Immature natural killer cell (primary cell): ENCODE data around the gene CHAF1B. TPM values are rescaled to one million over a fixed set of nuclear protein-coding genes. Genes with fewer than 3 reads are reported as not detected.
"Not testable (repeated sequence)": the region's sequence is repeated elsewhere in the genome, so short reads cannot be mapped to it uniquely, and the experiment has no call there.

ENCODE experiments used
- DNase-seq, 3 donors: peaks; one replicate each; pipeline ENCODE4 v3.0.0; 2022; ENCODE audit warnings: mixed read lengths in 1 of 3
- H3K27ac Mint-ChIP-seq, 6 donors: one replicate each; pipeline ENCODE4 v1.8.0; 2020; ENCODE audit warnings: mixed read lengths in 6 of 6, mild to moderate bottlenecking in 5 of 6, inconsistent platforms in 4 of 6, moderate library complexity in 3 of 6
- H3K27me3 Mint-ChIP-seq, 3 donors: one replicate each; pipeline ENCODE4 v1.8.0; 2020 to 2021; ENCODE audit warnings: low read depth in 3 of 3, mild to moderate bottlenecking in 3 of 3, mixed read lengths in 3 of 3, moderate library complexity in 3 of 3, inconsistent platforms in 1 of 3
- H3K36me3 Mint-ChIP-seq, 3 donors: one replicate each; pipeline ENCODE4 v1.8.0; 2020; ENCODE audit warnings: mixed read lengths in 3 of 3, inconsistent platforms in 2 of 3, mild to moderate bottlenecking in 2 of 3
- H3K4me1 Mint-ChIP-seq, 2 donors: one replicate each; pipeline ENCODE4 v1.8.0; 2020; ENCODE audit warnings: inconsistent platforms in 2 of 2, mild to moderate bottlenecking in 2 of 2, mixed read lengths in 2 of 2, moderate library complexity in 1 of 2
- H3K4me3 Mint-ChIP-seq, 5 donors: one replicate each; pipeline ENCODE4 v1.8.0; 2020; ENCODE audit warnings: mild to moderate bottlenecking in 5 of 5, mixed read lengths in 5 of 5, inconsistent platforms in 3 of 5, moderate library complexity in 3 of 5
- H3K9me3 Mint-ChIP-seq, 6 donors: one replicate each; pipeline ENCODE4 v1.8.0; 2020; ENCODE audit warnings: mild to moderate bottlenecking in 6 of 6, mixed read lengths in 6 of 6, inconsistent platforms in 4 of 6, moderate library complexity in 3 of 6
- polyA plus RNA-seq, 3 donors: library from polyadenylated mRNA; unstranded; fragments of 300-500 nt; fragmentation: Illumina TruSeq; gene quantifications; one replicate each; pipeline ENCODE4 v1.2.3, GENCODE V29; 2021

Gene CHAF1B
- polyA plus RNA-seq, 3 donors from 2014 or later: 2.4 to 8.4 (median 3.0) TPM

DNA sequence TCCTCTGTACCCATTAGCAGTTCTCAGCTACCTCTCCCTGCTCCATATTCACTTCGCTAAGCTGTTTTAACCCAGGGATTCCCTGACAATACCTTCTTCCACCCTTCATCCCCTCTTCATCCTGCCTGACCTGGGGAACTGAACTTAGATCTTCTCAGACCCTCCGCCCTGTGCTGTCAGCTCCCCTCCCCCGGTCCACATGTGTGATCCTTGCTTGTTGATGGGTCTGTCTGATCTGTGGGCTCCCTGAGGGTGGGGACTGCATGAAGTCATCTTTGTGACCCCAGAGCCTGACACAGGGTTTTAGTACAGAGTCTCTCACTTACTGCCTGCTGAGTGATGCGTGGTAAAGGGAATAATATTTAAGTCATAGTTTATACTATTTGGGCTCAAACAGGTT, 11.8 kb downstream of the CHAF1B start:
- no peaks in the 10 kb centered on the region for H3K4me1 Mint-ChIP-seq
- no peak for DNase-seq
- peak overlapping the region in 1 of 6 donors; percentile 14 for H3K27ac Mint-ChIP-seq
- H3K4me3 Mint-ChIP-seq: no peak overlapping the region
- no peaks in the 10 kb centered on the region for H3K9me3 Mint-ChIP-seq
- H3K36me3 Mint-ChIP-seq: peaks cover 10 to 33% (median 28%) of the 10 kb centered on the region in 3 donors
- H3K27me3 Mint-ChIP-seq: peaks cover 0 to 2% (median 0%) of the 10 kb centered on the region in 3 donors

DNA sequence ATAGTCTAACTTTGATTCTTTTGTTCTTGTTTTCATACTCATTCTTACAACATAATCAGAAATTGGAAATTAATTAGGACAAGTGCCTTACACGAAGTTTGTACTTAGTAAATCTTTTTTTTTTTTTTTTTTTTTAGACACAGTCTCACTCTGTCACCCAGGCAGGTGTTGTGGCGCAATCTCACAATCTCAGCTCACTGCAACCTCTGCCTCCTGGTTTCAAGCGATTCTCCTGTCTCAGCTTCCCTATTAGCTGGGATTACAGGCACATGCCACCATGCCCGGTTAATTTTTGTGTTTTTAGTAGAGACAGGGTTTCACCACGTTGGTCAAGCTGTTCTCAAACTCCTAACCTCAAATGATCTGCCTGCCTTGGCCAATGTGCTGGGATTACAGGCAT, 12.4 kb downstream of the CHAF1B start:
- peaks cover 1 to 5% of the 10 kb centered on the region in 2 donors for H3K4me1 Mint-ChIP-seq
- H3K27ac Mint-ChIP-seq: no peak overlapping the region
- peaks cover 10 to 29% (median 28%) of the 10 kb centered on the region in 3 donors for H3K36me3 Mint-ChIP-seq
- peaks cover 0 to 2% (median 0%) of the 10 kb centered on the region in 3 donors for H3K27me3 Mint-ChIP-seq
- no peak for DNase-seq
- no peaks in the 10 kb centered on the region for H3K9me3 Mint-ChIP-seq
- H3K4me3 Mint-ChIP-seq: no peak overlapping the region

DNA sequence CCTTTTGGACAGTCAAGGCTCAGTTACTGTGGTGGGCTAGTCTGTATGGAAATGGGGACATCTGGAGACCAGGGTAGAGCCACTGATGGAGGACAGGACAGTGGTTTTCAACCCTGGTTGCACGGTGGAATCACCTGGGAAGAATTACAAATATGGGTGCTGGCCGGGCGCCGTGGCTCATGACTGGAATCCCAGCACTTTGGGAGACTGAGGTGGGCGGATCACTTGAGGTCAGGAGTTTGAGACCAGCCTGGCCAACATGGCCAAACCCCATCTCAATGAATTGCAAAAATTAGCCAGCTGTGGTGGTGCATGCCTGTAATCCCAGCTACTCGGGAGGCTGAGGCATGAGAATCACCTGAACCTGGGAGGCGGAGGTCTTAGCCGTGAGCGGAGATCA, 14.5 kb downstream of the CHAF1B start:
- not testable (repeated sequence) for H3K27me3 Mint-ChIP-seq, DNase-seq, H3K27ac Mint-ChIP-seq, H3K4me3 Mint-ChIP-seq, H3K9me3 Mint-ChIP-seq
- Mint-ChIP-seq H3K4me1 (peaks cover 7 to 18% of the 10 kb centered on the region in 2 donors), H3K36me3 (peaks cover 6 to 34% (median 23%) of the 10 kb centered on the region in 3 donors)

DNA sequence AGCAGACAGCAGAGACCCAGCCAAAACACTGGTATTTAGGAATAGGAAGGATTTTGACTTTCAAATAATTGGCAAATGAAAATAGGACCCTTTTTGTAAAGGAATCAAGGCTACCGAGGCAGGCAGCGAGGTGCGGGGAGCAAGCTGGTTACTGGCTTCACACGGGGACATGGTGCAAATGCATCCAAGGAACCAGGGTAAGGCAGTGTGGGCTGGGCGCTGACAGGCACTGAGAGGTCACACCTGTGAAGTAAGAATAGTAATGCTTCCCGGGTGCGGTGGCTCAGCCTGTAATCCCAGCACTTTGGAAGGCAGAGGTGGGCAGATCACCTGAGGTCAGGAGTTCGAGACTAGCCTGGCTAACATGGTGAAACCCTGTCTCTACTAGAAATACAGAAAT, 15.5 kb downstream of the CHAF1B start:
- H3K4me1 Mint-ChIP-seq: peaks cover 9 to 18% of the 10 kb centered on the region in 2 donors
- no peak overlapping the region for H3K27ac Mint-ChIP-seq
- H3K27me3 Mint-ChIP-seq: peaks cover 0 to 1% (median 0%) of the 10 kb centered on the region in 3 donors
- H3K36me3 Mint-ChIP-seq: peaks cover 6 to 30% (median 26%) of the 10 kb centered on the region in 3 donors
- no peak overlapping the region for H3K4me3 Mint-ChIP-seq
- DNase-seq: no peak
- no peaks in the 10 kb centered on the region for H3K9me3 Mint-ChIP-seq

DNA sequence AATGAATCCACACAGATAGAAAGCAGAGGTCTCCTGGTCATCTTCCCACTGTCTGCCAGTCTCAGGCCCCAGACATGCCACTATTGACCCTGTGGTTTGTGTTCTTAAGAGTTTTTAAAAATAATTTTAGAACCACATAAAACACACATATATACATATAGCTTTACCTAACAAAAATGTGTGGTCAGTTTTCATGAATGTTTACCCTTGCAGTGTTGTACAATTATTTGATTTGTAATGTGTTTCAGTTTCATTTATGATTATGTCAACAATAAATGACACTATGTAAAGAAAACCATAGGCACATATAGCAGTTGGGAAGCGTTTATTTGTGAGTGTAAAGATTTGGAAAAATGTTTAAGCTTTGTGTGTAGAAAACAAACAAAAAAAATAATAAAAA, 17.1 kb downstream of the CHAF1B start:
- Mint-ChIP-seq H3K36me3 (peaks cover 2 to 25% (median 23%) of the 10 kb centered on the region in 3 donors), H3K9me3 (no peaks in the 10 kb centered on the region), H3K4me3 (no peak overlapping the region), H3K27me3 (peaks cover 0 to 1% (median 0%) of the 10 kb centered on the region in 3 donors), H3K4me1 (peaks cover 9 to 18% of the 10 kb centered on the region in 2 donors), H3K27ac (no peak overlapping the region)
- no peak for DNase-seq

DNA sequence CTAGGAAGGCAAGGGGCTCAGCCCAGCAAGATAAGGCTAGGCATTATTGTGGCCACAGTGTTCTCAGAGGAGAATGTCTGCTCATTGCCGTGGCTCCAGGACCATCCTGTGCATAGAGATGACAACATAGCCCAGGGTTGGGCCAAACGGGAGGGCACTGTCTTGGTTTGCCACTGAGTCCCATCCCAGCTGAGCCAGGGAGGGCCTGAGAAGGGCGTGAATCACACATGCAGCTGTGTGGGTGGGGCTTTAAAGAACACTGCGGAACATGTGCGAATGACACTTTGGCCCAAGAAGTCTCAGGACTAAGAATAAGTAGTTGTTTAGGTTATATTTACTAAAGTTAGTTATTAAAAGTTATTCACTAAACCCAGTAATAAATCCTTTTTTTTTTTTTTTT, 18.5 kb downstream of the CHAF1B start:
- Mint-ChIP-seq H3K9me3 (no peaks in the 10 kb centered on the region), H3K4me3 (peak overlapping the region; percentile 47 to 77 (median 71)), H3K36me3 (peaks cover 4 to 34% (median 28%) of the 10 kb centered on the region in 3 donors), H3K4me1 (peaks cover 9 to 18% of the 10 kb centered on the region in 2 donors), H3K27ac (peak overlapping the region in 5 of 6 donors; percentile 20 to 82 (median 67)), H3K27me3 (peaks cover 0 to 1% (median 0%) of the 10 kb centered on the region in 3 donors)
- peak; percentile 29 to 42 (median 38) for DNase-seq

DNA sequence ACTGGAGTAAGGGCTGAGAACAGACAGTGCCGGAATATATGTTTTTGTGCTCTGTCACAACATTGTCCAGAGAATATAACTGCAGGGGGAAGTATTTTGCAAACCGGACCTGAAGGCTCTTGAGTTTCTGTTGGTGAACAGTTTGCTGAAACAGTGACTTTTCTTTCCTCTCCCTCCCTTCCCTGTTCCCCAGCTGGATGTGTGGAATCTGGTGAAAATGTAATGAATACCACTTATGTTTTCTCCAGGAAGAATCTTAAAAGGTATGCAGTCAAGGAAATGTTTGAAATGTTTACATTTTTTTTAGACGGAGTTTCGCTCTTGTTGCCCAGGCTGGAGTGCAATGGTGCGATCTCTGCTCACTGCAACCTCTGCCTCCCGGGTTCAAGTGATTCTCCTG, 23.4 kb downstream of the CHAF1B start:
- H3K9me3 Mint-ChIP-seq: no peaks in the 10 kb centered on the region
- H3K27ac Mint-ChIP-seq: no peak overlapping the region

DNA sequence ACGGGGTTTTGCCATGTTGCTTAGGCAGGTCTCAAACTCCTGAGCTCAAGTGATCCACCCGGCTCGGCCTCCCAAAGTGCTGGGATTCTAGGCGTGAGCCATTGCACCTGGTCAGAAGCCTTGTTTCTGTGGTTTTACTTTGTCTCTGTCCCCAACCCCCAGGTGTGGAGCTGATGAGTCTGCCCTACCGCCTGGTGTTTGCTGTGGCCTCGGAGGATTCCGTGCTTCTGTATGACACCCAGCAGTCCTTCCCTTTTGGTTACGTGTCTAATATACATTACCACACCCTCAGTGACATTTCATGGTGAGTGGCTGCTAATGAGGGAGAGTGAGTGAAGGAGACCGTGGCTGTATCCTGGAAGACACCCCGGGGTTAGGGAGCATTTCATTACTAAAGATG, 26.1 kb downstream of the CHAF1B start:
- Mint-ChIP-seq H3K4me3 (no peak overlapping the region), H3K36me3 (peaks cover 16 to 60% (median 37%) of the 10 kb centered on the region in 3 donors), H3K9me3 (no peaks in the 10 kb centered on the region), H3K27me3 (peaks cover 0 to 4% (median 0%) of the 10 kb centered on the region in 3 donors), H3K4me1 (no peaks in the 10 kb centered on the region), H3K27ac (no peak overlapping the region)
- DNase-seq: no peak

More for the DNA sequence above, 23.4 kb downstream of the CHAF1B start:
- Mint-ChIP-seq H3K4me1 (peaks cover 4 to 5% of the 10 kb centered on the region in 2 donors), H3K4me3 (no peak overlapping the region), H3K36me3 (peaks cover 13 to 41% (median 29%) of the 10 kb centered on the region in 3 donors), H3K27me3 (no peaks in the 10 kb centered on the region)
- DNase-seq: no peak

DNA sequence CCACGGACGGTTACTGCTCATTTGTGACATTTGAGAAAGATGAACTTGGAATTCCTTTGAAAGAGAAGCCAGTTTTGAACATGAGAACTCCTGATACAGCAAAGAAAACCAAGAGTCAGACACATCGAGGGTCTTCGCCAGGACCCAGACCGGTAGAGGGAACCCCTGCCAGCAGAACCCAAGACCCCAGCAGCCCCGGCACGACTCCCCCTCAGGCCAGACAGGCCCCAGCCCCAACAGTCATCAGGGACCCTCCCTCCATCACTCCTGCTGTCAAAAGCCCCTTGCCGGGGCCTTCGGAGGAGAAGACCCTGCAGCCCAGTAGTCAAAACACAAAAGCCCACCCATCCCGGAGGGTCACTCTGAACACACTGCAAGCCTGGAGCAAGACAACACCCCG, 27.7 kb downstream of the CHAF1B start:
- no peaks in the 10 kb centered on the region for H3K4me1 Mint-ChIP-seq
- no peak overlapping the region for H3K4me3 Mint-ChIP-seq
- H3K27me3 Mint-ChIP-seq: peaks cover 0 to 7% (median 0%) of the 10 kb centered on the region in 3 donors
- H3K36me3 Mint-ChIP-seq: peaks cover 12 to 56% (median 26%) of the 10 kb centered on the region in 3 donors
- DNase-seq: no peak
- H3K9me3 Mint-ChIP-seq: no peaks in the 10 kb centered on the region
- H3K27ac Mint-ChIP-seq: peak overlapping the region in 1 of 6 donors; percentile 62

DNA sequence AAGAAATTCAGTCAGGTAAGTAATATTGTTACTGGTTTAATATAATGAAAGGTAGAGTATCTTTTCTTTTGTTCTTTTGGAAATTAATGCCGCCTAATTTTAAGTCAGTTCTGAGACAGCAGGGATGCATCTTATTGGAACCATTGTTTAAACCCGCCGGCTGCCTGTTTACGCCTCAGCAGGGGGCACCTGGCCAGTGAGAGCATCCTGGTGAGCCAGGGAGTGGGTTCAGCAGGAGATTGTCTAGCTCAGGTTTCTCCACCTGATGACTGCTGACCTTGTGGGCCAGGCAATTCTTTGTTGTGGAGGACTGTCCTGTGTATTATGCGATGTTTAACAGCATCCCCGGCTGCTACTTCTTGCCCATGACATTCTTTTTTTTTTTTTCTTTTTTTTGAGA, 30.2 kb downstream of the CHAF1B start:
- Mint-ChIP-seq H3K36me3 (peaks cover 12 to 45% (median 19%) of the 10 kb centered on the region in 3 donors), H3K4me1 (peaks cover 0 to 9% of the 10 kb centered on the region in 2 donors), H3K4me3 (no peak overlapping the region), H3K9me3 (no peaks in the 10 kb centered on the region), H3K27ac (no peak overlapping the region), H3K27me3 (peaks cover 0 to 9% (median 0%) of the 10 kb centered on the region in 3 donors)
- DNase-seq: no peak

DNA sequence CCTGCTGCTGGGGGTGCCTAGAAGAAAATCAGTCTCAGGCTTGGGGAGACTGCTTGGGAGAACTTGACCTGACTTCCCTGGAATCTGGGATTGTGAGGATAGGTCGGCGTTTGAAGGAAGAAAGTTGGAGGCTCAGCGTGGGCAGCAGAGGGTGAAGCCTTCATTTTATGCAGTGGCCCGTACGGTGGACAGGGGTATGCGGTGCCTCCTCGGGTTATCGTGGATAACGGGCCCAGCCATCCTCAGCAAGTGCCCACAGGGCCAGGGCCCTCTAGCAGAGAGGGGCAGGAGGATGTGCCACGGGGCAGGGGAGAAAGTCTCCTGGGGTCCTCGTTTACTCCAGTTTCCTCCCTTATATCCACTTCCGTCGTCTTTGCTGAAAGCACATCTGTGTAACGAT, 34.0 kb downstream of the CHAF1B start:
- H3K4me3 Mint-ChIP-seq: no peak overlapping the region
- DNase-seq: no peak
- no peaks in the 10 kb centered on the region for H3K9me3 Mint-ChIP-seq
- H3K4me1 Mint-ChIP-seq: peaks cover 15 to 30% of the 10 kb centered on the region in 2 donors
- H3K27me3 Mint-ChIP-seq: peaks cover 0 to 11% (median 0%) of the 10 kb centered on the region in 3 donors
- H3K36me3 Mint-ChIP-seq: peaks cover 3 to 23% (median 4%) of the 10 kb centered on the region in 3 donors
- H3K27ac Mint-ChIP-seq: peak overlapping the region in 1 of 6 donors; percentile 55

DNA sequence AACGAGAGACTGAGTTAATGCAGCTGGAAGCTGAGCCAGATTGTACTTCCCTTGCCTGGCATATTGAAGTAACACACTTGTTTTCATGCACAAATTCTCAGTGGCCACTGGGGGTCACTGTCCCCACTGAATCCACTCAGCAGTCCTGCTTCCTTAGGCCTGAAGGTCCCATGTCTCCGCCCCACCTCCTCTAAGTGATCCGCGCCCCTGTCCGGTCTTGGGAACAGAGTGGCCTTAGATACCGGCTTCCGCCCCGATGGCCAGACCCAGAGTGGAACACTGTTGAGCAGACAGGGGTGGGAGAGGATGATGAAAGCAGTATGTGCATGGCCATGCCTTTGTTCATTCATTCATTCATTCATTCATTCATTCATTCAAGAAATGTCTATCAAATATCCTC, 34.8 kb downstream of the CHAF1B start:
- DNase-seq: peak; percentile 38 to 44 (median 42)
- Mint-ChIP-seq H3K4me1 (peaks cover 17 to 38% of the 10 kb centered on the region in 2 donors), H3K9me3 (no peaks in the 10 kb centered on the region), H3K4me3 (no peak overlapping the region), H3K27me3 (peaks cover 0 to 11% (median 0%) of the 10 kb centered on the region in 3 donors), H3K27ac (no peak overlapping the region), H3K36me3 (peaks cover 3 to 18% (median 3%) of the 10 kb centered on the region in 3 donors)

DNA sequence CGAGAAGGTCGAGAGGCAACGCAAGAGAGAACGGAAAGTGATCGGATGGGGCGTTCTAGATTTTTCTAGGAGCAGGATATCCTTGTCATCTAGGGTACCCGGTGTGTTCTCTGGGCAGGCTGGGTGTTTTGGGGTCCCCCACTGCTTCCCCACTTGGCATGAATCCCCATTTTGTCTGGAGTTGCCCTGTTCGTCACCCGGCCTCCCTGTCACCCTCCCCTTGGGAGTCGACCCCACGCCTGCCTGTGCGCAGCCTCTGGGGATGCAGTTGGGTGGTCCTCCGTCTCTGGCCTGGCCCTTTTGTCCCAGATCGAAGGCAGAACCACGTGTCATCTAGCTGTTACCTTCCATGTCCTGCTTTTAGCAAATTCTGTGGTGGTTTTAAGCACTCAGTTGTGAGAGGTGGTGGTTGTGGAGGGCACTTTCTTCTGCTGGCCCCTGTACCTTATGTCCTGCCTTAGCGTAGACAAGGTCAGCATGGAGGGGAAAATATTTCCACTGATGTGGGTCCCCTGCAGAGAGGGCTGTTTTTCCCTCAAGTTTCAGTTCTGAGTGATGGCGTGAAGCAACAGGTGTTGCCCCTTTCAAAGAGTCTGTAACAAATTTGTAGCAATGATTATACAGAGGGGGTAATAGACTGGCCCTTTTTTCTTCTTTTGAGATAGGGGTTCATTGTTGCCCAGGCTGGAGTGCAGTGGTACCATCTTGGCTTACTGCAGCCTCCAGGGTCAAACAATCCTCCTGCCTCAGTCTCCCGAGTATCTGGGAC, 35.6 kb downstream of the CHAF1B start:
- peaks cover 0 to 11% (median 0%) of the 10 kb centered on the region in 3 donors for H3K27me3 Mint-ChIP-seq
- DNase-seq: no peak
- H3K4me1 Mint-ChIP-seq: peaks cover 17 to 40% of the 10 kb centered on the region in 2 donors
- H3K4me3 Mint-ChIP-seq: no peak overlapping the region
- H3K36me3 Mint-ChIP-seq: peaks cover 3 to 12% (median 3%) of the 10 kb centered on the region in 3 donors
- H3K9me3 Mint-ChIP-seq: no peaks in the 10 kb centered on the region
- H3K27ac Mint-ChIP-seq: no peak overlapping the region
